ENCODE measurements around the gene C8G.

The C8G gene

DNA sequence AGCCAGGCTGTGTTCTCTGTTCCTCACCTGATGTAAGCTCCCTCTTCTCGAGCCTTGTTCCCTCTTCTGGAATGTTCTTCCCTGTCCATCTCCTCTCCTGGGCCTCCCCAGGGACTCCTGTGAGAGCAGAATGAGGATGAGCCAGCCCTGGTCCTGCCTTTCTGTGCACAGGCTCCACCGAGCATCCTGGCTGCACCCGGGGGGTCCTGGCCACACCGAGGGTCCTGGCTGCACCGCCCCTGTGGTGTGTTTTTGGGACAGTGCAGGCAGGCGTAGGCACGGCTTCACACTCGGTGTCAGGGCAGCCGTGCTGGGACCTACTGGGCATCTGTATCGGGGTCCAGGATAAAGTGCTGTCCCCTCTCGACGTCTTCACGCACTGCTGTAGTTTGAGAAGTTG, 18.3 kb upstream of the C8G start:
- DNase-seq (ENCODE audit: low spot score in 2 of 2) = no peak
- Mint-ChIP-seq H3K4me1 (peaks cover 5% of the 10 kb centered on the region), H3K27ac (no peak overlapping the region), H3K36me3 (peaks cover 11% of the 10 kb centered on the region), H3K4me3 (no peak overlapping the region), H3K27me3 (no peaks in the 10 kb centered on the region), H3K9me3 (no peaks in the 10 kb centered on the region)
- ATAC-seq (ENCODE audit: low read depth) = no peak

DNA sequence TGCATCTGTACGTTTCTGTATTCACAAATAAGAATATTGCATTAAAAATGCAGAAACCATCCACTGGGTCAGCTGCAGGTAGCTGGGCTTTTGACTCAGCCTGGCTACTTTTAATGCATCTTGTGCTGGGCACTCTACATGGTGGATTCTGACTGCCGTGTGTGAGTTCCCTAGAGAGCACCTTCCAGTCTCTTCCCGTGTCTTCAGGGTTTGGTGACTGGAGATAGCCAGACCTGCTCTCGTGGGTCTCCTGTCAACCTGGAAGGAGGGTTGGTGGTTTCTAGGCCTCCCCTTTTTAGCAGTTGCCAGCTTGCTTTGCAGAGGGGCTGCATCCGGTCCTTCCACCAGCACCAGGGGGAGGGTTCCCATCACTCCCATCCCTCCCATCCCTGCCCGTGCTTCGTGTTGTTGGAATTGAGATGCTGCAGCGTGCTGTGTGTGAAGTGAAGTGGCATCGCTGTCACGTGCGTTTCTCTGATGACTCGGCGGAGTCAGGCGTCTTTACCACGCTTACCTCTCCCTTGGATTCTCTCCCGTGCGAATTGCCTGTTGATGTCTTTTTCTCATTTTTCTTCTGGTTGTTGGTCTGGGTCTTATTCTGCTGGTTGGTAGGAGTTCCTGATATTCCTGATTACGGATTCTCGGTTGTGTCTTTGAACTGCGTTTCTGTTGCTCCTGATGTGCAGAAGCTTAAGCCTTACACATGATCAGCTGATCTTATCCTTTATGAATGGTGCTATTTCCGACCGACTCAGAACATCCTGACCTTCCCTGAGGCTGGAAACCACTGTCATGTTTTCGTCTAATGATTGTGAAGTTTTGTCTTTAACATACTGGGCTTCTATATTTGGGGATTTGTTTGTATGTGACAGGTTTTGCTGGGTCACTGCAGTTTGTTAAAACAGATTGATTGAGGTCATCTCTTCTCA, 17.4 kb upstream of the C8G start:
- H3K27ac Mint-ChIP-seq = no peak overlapping the region
- peaks cover 9% of the 10 kb centered on the region for H3K36me3 Mint-ChIP-seq
- no peak for DNase-seq (ENCODE audit: low spot score in 2 of 2)
- H3K4me3 Mint-ChIP-seq = no peak overlapping the region
- peaks cover 5% of the 10 kb centered on the region for H3K4me1 Mint-ChIP-seq
- no peaks in the 10 kb centered on the region for H3K9me3 Mint-ChIP-seq
- no peaks in the 10 kb centered on the region for H3K27me3 Mint-ChIP-seq
- no peak for ATAC-seq (ENCODE audit: low read depth)

DNA sequence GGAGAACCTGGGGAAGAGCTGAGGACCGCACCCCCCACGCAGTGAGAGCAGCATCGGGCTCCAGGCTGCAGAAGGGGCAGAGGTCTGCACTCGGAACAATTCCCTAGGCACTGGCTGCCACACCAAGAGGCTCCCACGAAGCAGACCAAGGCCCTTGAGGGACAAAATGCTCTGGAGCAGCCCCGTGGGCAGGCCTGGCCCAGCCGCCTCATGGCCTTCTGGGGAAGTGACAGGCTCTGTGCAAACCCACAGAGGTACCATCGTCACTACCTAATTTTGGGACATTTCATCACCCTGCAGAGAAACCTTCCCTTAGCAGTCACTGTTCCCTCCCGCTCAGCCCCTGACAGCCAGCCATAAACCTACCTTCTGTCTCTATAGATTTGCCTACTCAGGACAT, 16.5 kb upstream of the C8G start:
- peak; percentile 53 for ATAC-seq (ENCODE audit: low read depth)

DNA sequence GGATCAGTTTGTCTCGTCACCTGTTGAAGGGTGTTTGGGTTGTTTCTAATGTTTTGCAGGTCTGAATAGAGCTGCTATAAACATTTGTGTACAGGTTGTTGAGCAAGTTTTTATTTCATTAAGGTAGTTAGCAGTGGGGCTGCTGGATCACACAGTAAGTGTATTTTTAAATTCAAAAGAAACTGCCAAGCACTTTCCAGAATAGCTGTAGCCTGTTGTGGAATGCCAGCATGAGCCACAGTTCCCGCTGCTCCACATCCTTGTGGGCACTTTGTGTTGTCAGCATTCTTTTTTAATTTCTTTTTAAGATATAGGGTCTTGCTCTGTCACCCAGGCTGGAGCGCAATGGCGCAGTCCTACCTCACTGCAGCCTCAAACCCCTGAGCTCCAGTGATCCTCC, 15.0 kb upstream of the C8G start:
- H3K36me3 Mint-ChIP-seq = peaks cover 3% of the 10 kb centered on the region

More for the DNA sequence above, 16.5 kb upstream of the C8G start:
- no peak overlapping the region for H3K27ac Mint-ChIP-seq
- H3K4me3 Mint-ChIP-seq = no peak overlapping the region
- no peaks in the 10 kb centered on the region for H3K27me3 Mint-ChIP-seq
- H3K9me3 Mint-ChIP-seq = no peaks in the 10 kb centered on the region
- DNase-seq (ENCODE audit: low spot score in 2 of 2) = no peak
- peaks cover 5% of the 10 kb centered on the region for H3K36me3 Mint-ChIP-seq
- peaks cover 3% of the 10 kb centered on the region for H3K4me1 Mint-ChIP-seq

DNA sequence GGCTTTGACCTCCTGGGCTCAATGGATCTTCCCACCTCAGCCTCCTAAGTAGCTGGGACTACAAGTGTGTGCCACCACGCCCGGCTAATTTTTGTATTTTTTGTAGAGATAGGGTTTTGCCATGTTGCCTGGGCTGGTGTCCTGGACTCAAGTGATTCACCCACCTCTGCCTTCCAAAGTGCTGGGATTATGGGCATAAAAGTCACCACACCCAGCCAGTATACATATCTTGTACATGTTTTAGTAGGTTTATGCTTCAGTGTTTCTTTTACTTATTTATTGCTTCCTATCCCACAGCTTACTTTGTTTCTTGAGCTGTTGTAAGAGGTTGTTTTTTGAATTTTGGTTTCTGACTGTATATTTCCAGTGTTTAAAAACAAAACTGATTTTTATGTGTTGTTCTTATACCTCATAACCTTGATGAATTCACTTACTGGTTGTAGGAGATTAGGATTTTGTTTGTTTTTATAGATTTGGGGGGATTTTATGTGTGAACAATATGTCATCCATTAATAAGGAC, 13.4 kb upstream of the C8G start:
- no peak for ATAC-seq (ENCODE audit: low read depth)
- Mint-ChIP-seq H3K27me3 (no peaks in the 10 kb centered on the region), H3K4me3 (no peak overlapping the region), H3K4me1 (peaks cover 3% of the 10 kb centered on the region), H3K27ac (peak overlapping the region; percentile 49), H3K36me3 (peaks cover 2% of the 10 kb centered on the region), H3K9me3 (no peaks in the 10 kb centered on the region)
- DNase-seq (ENCODE audit: low spot score in 2 of 2) = no peak

More for the DNA sequence above, 15.0 kb upstream of the C8G start:
- no peaks in the 10 kb centered on the region for H3K27me3 Mint-ChIP-seq
- DNase-seq (ENCODE audit: low spot score in 2 of 2) (no peak), ATAC-seq (ENCODE audit: low read depth) (no peak)
- H3K27ac Mint-ChIP-seq = no peak overlapping the region
- no peaks in the 10 kb centered on the region for H3K9me3 Mint-ChIP-seq
- no peak overlapping the region for H3K4me3 Mint-ChIP-seq
- peaks cover 3% of the 10 kb centered on the region for H3K4me1 Mint-ChIP-seq

DNA sequence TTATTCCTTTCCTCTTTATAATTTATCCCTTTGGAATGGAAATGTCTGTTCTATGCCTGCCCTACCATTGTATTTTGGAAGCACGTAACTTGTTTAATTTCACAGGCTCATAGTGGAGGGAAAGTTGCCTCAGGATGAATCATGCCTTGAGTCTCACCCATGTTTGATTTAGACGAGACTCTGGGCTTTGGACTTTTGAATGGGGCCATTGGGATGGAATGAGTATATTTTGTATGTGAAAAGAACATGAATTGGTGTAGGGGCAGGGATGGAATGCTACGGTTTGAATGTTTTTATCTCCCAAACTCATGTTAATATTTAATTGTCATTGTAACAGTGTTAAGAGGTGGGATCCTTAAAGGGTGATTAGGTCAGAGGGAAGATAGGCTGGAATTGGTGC, 10.8 kb upstream of the C8G start:
- Mint-ChIP-seq H3K36me3 (peaks cover 3% of the 10 kb centered on the region), H3K9me3 (no peaks in the 10 kb centered on the region), H3K27me3 (no peaks in the 10 kb centered on the region), H3K4me1 (no peaks in the 10 kb centered on the region), H3K27ac (no peak overlapping the region), H3K4me3 (no peak overlapping the region)
- ATAC-seq (ENCODE audit: low read depth) (no peak), DNase-seq (ENCODE audit: low spot score in 2 of 2) (no peak)

DNA sequence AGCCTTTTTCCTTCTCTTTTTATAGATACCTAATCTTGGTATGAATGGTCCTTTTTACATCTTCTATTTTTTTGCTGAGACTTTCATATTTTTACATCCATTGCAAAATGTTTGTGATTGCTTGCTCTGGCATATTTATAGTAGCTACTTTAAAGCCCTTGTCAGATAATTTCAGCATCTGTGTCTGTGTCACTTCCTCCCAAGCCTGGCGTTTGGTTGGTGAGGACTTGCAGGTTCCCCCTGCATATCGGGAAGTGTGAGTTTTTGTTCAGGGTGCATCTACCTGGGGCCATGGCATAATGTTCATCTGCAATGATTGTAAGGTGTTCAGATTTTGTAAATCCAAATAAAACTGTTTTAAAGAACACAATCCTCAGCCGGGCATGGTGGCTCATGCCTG, 9.4 kb upstream of the C8G start:
- Mint-ChIP-seq H3K4me3 (no peak overlapping the region), H3K27me3 (no peaks in the 10 kb centered on the region), H3K27ac (no peak overlapping the region), H3K4me1 (no peaks in the 10 kb centered on the region), H3K9me3 (no peaks in the 10 kb centered on the region), H3K36me3 (peaks cover 6% of the 10 kb centered on the region)
- no peak for ATAC-seq (ENCODE audit: low read depth)
- no peak for DNase-seq (ENCODE audit: low spot score in 2 of 2)

DNA sequence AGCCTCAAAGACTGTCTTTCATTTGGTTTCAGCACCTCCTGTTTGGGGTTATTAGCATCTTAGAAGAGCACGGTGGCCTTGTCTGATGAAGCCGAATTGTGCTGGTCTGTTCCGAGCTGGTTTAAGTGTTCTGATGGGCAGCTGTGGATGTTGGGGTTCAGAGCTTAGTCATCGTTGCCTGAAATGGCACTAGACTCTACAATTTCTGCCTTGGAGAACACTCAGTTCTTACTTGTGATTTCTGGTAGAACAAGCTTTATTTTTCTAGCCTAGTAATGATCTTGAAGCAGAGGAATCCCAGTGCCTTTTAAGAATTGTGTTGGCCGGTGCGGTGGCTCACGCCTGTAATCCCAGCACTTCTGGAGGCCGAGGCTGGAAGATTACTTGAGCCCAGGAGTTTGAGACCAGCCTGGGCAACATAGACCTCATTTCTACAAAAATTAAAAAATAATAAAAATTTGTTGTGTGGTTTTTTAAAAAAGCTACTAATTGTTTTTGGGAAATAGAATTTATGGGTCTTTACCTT, 8.3 kb upstream of the C8G start:
- ATAC-seq (ENCODE audit: low read depth) (no peak), DNase-seq (ENCODE audit: low spot score in 2 of 2) (no peak)
- no peaks in the 10 kb centered on the region for H3K27me3 Mint-ChIP-seq
- H3K27ac Mint-ChIP-seq = no peak overlapping the region
- H3K9me3 Mint-ChIP-seq = no peaks in the 10 kb centered on the region
- no peaks in the 10 kb centered on the region for H3K4me1 Mint-ChIP-seq
- H3K36me3 Mint-ChIP-seq = peaks cover 9% of the 10 kb centered on the region
- no peak overlapping the region for H3K4me3 Mint-ChIP-seq

DNA sequence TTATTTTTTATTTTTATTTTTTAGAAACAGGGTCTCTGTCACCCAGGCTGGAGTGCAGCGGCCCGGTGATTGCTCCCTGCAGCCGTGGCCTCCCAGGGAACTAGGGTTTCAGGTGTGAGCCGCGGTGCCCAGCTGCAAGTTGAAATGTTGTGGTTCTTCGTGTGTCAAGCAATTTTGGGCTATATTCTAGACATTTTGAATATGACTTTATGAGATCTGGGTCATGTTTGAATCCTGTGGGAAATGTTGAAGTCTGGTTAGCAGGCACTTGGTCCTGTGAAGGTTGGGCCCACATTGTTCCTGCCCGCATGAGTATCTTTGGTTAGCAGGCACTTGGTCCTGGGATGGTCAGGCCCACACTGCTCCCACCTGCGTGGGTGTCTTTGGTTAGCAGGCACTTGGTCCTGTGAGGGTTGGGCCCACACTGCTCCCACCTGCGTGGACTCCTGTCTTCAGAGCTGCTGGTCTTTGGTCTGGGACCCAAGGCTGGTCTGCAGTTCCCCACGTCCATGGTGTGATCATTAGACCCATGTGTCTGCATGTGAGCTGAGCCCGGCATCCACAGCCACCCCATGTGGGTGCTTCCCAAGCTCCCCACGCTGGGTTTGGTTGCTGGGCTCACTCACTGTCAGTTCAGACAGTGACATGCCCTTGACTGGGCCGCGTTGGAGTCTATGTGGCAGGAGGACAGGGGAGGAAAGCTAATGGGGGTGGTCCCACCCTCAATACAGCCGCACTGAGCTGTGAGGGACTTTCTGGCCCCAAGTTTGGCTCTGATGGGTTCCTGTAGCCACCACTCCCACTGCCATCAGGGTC, 7.6 kb upstream of the C8G start:
- peaks cover 13% of the 10 kb centered on the region for H3K36me3 Mint-ChIP-seq
- no peaks in the 10 kb centered on the region for H3K27me3 Mint-ChIP-seq
- DNase-seq (ENCODE audit: low spot score in 2 of 2) (no peak), ATAC-seq (ENCODE audit: low read depth) (no peak)
- H3K27ac Mint-ChIP-seq = no peak overlapping the region
- no peak overlapping the region for H3K4me3 Mint-ChIP-seq
- H3K9me3 Mint-ChIP-seq = no peaks in the 10 kb centered on the region
- no peaks in the 10 kb centered on the region for H3K4me1 Mint-ChIP-seq

DNA sequence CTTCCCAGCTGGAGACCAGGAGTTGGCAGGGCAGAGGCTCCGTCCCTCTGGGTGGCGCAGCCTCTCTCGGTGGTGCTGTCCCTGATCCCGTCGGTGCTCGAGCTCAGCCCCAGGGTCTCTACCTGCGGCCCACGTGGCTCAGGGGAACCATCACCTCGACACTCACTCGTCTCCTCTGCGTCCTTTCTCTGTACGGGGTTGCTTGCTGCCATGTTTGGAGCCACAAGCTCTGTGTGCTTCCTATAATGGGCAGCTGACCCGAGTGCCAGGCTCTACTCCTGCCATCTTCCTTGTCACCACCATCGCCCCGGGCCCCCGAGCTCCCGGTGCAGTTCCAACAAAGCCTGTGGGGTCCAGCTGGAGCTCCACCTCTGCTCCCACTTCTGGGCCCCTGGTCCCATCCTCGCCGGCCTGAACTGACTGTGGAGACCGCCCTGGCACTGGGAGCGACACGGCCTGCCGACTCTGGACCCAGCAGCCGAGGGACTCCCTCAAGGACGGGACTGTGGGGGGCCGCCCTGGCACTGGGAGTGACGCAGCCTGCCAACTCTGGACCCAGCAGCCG, 5.5 kb upstream of the C8G start:
- Mint-ChIP-seq H3K9me3 (no peaks in the 10 kb centered on the region), H3K27ac (no peak overlapping the region), H3K27me3 (no peaks in the 10 kb centered on the region), H3K4me1 (no peaks in the 10 kb centered on the region), H3K4me3 (no peak overlapping the region), H3K36me3 (peaks cover 14% of the 10 kb centered on the region)
- DNase-seq (ENCODE audit: low spot score in 2 of 2) (no peak), ATAC-seq (ENCODE audit: low read depth) (no peak)

DNA sequence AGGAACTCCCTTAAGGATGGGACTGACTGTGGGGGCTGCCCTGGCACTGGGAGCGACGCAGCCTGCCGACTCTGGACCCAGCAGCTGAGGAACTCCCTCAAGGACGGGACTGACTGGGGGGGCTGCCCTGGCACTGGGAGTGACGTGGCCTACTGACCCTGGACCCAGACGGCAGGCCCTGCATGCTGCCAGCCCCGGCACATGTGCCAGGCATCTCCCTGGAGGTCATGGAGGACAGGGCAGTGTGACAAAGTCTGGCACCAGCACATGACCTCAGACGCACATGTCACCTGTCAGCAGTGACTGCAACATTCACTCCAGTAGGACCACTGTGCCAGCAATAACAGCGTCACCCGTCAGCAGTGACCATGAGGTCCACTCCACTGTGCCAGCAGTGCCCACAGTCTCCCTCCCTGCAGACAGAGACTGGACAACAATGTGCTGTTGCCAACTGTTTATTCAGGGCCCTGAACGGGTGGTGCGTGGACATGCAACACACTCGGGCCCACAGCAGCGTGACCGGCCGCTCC, 5.0 kb upstream of the C8G start:
- Mint-ChIP-seq H3K4me1 (peaks cover 2% of the 10 kb centered on the region), H3K27me3 (no peaks in the 10 kb centered on the region), H3K27ac (no peak overlapping the region), H3K9me3 (no peaks in the 10 kb centered on the region), H3K4me3 (no peak overlapping the region), H3K36me3 (peaks cover 14% of the 10 kb centered on the region)
- DNase-seq (ENCODE audit: low spot score in 2 of 2) (no peak), ATAC-seq (ENCODE audit: low read depth) (no peak)

DNA sequence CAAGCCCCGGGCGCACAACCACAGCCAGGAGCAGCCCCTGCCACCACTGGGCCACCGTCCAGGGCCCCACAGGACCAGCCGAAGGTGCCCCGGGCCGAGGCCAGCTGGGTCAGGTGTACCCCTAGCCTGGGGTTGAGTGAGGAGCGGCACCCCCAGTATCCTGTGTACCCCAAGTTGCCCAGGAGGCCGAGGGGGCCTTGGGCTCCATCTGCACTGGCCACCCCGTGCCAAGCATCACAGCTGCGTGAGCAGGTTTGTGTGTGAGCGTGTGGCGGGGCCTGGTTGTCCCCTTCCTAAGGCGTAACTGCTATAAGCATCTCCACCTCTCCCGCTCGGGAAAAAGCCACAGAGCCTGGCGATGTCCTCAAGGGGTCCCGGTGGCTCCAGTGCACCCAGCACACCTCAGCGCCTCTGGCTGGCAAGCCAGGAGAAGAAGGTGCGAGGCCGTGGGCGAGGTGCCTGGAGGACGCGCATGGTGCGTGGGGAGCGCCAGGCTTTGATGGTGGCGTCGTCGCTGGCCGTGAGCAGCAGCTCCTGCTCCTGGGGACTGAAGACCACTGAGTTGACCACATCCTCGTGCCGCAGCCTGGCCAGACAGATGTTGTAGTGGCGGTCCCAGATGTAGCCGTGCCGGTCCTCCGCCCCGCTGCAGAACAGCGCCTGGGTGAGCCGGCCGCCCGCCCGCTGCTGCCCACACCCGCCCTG, 4.4 kb upstream of the C8G start:
- H3K36me3 Mint-ChIP-seq = peaks cover 14% of the 10 kb centered on the region
- no peak overlapping the region for H3K27ac Mint-ChIP-seq
- ATAC-seq (ENCODE audit: low read depth) (no peak), DNase-seq (ENCODE audit: low spot score in 2 of 2) (no peak)
- H3K27me3 Mint-ChIP-seq = no peaks in the 10 kb centered on the region
- no peak overlapping the region for H3K4me3 Mint-ChIP-seq
- H3K4me1 Mint-ChIP-seq = peaks cover 2% of the 10 kb centered on the region
- no peaks in the 10 kb centered on the region for H3K9me3 Mint-ChIP-seq

Data from memory B cell (primary cell).